Right ventricle myocardium inferior (tissue), 1 donor: Measurements from ENCODE around the gene EML3. TPM values are rescaled to one million over a fixed set of nuclear protein-coding genes. Genes with fewer than 3 reads are reported as not detected.
"Not testable (repeated sequence)": the region's sequence is repeated elsewhere in the genome, so short reads cannot be mapped to it uniquely, and the experiment has no call there.

Experiments used
- ATAC-seq: fragments of 200-7000 bp; cut with Tn5 transposase; one replicate; pipeline ENCODE4 v1.9.1; 2020; ENCODE audit warnings: mild to moderate bottlenecking, moderate library complexity
- DNase-seq: peaks from one replicate; pipeline ENCODE4 v3.0.0; 2021; ENCODE audit errors: missing footprints
- intact Hi-C: fragments of 100-400 bp; cut with DNase I; formaldehyde crosslinking; loops from one replicate; pipeline ENCODE4 v1.11.0; 2022
- total RNA-seq: library from RNA; stranded (reverse); fragmentation: NEBNext Ultra II Directional; extraction: Animal tissue kit (Norgen Biotek cat#: 25700); gene quantifications from one replicate; pipeline ENCODE4 v1.2.1, GENCODE V29; 2021
- donor health status: DM: no; HTN: yes; CAD: no; lungs with severe emphysema.

Gene EML3
- total RNA-seq, 1 donor from 2014 or later, result 16.4 TPM

DNA sequence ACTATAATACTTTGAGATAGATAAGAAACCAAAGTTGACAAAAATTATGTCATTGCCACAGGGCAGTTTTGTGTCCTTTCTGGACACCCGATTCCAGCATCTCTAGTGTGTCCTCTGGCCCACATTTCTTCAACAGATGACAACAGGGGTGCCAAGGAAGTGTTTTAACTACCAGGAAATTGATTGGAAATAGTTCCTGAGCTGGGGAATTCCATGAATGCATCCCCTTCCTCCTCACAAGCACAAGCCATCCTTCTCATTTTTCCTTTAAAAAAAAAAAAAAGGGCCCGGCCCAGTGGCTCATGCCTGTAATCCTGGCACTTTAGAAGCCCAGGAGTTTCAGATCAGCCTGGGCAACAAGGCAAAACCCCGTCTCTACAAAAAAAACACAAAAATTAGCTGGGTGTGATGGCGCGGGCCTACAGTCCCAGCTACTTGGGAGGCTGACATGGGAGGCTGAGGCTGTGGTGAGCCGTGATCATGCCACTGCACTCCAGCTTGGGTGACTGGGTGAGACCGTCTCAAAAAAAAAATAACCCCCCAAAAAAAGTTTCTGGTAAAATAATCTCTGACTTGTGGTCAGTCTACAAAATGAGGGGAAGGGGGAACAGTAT is 10.0 kb upstream of the EML3 start:
- DNase-seq (no peak), ATAC-seq (no peak)
- intact Hi-C loops, result loop anchor here (2.0 kb wide), 1 partner anchor 22 kb away; no protein-coding TSS in a partner anchor

DNA sequence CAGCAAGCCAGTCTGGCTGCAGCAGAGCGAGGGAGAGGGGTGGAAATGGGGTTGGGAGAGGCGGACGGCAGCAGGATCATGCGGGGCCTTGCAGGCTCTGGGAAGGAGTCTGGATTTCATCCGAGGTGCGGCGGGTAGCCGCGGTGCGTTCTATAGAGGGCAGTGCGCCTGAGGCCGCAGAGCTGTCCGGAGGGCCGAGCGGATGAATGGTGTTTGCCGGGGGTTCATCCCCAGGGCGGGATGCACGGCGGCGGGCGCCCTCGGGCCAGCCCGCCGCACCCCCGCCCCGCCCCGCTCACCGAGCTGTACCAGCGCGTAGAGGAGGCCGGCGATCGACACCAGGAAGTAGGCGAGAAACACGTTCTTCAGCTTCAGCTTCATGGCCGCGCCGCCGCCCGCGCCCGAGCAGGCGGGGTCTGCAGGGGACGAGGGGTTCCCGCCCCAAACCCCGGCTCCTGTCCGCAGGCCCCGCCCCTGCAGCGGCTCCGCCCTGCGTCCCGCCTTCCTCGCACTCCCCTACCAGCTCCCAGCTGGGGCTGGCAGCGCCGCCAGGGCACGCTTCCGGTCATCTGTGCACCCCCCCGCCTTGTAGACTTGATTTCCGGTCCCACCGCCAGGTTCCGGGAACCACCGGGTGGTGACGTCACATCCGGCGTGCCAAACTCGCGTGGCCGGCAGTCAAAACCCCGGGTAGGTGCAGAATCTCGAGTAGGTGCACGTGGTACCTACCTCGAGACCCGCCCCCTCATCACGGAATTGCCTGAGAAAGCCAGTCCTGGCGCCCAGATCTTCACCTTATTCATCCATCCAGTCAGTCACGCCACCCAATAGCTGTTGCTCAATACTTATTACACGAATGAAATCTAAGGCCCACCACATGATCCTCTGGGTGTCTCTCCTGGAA is 9.2 kb upstream of the EML3 start, which contains the start of gene B3GAT3:
Gene B3GAT3, minus strand, starts transcription at position 420 of the 904 bp plus-strand sequence. Its CDS starts 39 bp downstream, at position 381.
- ATAC-seq, result peak; percentile 99
- intact Hi-C loops, result loop anchor here (2.0 kb wide), 1 partner anchor 23 kb away; no protein-coding TSS in a partner anchor
- peak; percentile 99 for DNase-seq

DNA sequence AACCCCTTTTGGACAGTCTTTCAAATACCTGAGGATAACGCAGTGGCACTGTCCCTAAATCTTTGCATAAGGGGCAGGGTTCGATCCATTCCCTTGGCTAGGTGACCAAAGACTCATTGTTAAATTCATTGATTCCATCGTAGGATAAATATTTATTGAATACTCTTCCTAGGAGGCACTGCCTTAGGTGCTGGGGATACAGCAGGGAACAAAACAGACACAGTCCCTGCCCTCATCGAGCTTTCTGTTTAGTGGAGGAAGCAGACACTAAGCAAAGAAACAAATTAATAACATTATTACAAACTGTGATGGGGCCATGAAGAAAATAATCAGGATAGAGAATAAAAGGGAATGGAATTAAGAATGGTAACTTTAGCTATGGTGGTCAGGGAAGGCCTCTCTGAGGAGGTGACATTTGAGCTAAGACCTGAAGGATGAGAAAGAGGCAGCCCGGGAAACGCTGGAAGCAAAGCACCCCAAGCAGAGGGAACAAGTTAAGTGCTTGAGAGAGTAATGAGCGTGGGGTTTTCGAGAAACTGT is 8.5 kb upstream of the EML3 start:
- intact Hi-C loops, result no loop called here
- ATAC-seq (no peak), DNase-seq (no peak)

DNA sequence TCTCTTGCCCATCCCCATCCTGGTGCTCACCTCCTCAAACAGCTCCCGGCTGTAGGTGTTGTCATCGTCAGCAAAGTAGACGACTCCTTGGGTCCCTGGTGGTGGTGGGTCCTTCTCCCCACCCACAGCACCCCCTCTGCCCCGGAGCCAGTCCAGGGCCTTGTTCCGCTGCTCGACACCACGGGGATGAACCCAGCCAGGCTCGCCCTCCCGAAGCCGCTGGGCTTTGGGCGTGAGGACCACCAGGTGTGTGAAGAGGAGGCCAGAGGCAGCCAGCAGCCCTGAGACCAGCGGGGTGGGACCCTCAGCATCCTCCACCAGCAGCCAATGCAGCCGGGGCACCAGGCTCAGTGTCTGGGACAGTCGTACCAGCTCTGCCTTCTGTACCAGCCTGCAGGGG is 4.4 kb upstream of the EML3 start:
- ATAC-seq, intact Hi-C loops, DNase-seq: not testable (repeated sequence)

DNA sequence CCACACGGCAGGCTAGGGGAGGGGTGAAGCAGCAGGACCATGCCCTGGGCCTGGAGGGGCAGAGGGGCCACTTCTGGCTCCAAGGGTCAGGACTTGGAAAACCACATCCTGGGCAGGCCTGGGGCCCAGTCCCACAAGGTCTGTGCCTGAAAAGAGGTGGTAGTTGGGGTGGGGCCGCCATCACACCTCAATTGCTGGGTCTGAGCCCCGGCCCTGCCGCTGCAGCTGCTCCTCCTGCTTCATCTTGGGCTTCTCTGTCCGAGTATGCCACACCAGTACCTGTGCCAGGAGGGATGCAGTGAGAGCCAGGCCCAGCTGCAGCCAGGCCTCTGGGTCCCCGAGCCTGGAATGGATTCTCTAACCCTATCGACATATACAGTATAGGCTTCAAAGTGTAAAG is 2.9 kb upstream of the EML3 start:
- DNase-seq, result no peak
- ATAC-seq, result no peak
- intact Hi-C loops, result no loop called here

DNA sequence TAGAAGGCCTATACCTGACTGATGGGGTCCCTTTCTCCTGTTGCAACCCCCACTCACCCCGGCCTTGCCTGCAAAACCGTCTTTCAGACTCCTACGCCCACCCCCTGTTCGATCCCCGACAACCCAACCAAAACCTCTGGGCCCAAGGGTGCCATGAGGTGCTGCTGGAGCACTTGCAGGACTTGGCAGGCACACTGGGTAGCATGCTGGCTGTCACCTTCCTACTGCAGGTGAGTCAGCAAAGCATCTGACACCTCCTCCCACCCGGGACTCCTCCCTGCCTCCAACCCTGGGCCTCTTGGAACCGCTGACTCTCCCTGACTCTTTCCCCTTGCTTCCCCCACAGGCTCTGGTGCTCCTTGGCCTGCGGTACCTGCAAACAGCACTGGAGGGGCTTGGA is 1.7 kb upstream of the EML3 start:
- ATAC-seq (no peak), DNase-seq (no peak)
- intact Hi-C loops, result loop anchor here (5.0 kb wide), 1 partner anchor 48 kb away; no protein-coding TSS in a partner anchor

DNA sequence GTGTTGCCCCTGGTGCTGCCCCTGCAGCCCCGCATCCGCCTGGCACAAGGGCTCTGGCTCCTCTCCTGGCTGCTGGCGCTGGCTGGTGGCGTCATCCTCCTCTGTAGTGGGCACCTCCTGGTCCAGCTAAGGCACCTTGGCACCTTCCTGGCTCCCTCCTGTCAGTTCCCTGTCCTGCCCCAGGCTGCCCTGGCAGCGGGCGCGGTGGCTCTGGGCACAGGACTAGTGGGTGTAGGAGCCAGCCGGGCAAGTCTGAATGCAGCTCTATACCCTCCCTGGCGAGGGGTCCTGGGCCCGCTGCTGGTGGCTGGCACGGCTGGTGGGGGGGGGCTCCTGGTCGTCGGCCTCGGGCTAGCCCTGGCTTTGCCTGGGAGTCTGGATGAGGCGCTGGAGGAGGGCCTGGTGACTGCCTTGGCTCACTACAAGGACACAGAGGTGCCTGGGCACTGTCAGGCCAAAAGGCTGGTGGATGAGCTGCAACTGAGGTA is 760 bp upstream of the EML3 start:
- ATAC-seq (no peak), DNase-seq (no peak)
- intact Hi-C loops, result loop anchor here (5.0 kb wide), 1 partner anchor 49 kb away; no protein-coding TSS in a partner anchor

DNA sequence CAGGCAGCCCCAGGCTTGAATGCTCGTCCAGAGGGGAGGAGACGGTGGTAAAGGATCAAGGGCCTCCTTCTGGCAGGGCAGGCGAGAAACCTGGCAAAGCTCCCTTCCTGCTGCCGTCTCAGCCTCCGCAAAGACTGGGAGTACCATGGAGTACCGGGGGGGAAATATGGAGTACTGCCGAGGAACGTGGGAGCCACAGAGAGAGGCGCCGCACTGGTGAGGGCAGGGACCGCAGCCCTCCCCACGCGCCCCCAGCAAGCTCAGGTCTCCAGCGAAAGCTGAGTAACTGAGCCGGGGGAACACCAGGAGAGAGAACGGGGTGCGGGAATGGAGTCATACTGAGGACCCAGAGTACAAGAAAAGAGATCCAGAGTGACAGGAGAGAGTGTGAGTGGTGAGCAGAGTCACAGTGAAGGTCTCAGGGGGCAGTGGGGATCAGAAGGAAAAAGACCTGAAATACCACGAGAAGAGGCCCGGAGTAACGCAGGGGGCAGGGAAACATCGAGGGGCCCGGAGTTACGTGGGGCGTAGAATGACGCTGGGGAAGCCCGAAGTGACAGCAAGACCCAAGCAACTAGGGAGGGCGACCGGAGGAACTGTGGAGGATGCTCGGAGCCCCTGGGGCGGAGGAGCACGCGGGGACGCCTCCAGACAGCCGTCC is 740 bp downstream of the EML3 start:
- no peak for DNase-seq
- intact Hi-C loops, result loop anchor here (5.0 kb wide), 1 partner anchor 50 kb away; no protein-coding TSS in a partner anchor
- peak; percentile 11 for ATAC-seq

DNA sequence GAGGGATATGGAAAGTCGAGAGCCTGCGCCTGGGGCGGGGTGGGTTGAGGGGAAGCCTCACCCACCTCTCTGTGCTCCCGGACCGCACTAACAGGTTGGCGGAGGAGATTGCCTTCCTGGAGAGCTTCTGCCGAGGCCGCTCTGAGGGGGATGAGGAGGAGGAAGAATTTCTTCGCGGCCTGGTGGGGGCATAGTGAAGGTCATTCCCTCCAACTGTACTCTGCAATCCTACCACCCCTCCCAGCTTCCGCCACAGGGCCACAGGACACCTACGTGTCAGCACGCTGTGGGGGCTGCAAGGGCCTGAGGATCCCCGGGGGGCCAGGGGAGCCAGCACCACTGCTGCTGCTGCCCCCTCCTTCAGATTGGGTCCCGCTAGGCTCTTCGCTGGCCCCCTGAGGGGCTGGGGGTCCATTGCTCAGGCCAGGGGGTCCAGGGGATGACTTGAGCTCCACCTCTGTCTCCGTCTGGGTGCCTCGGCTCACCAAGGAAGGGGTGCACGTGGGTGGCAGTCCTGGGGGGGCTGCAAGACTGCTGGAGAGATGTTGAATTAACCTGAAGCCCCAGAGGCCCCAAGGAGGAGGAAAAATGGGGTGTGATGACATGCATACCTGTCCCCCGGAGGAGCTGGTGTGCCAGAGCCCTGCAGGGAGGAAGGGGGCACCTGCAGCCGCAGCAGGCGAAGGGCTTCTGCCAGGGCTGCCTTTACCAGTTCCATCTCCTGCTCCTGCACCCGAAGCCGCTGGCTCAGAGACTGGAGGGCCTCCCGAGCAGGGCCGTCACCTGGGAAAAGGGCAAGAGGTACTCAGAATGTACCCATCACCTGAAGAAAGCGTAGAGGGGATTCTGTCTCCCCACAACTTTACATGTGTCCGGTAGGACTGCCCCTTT is 1.5 kb downstream of the EML3 start:
- ATAC-seq, result no peak
- intact Hi-C loops, result loop anchor here (5.0 kb wide), 1 partner anchor 51 kb away; no protein-coding TSS in a partner anchor

DNA sequence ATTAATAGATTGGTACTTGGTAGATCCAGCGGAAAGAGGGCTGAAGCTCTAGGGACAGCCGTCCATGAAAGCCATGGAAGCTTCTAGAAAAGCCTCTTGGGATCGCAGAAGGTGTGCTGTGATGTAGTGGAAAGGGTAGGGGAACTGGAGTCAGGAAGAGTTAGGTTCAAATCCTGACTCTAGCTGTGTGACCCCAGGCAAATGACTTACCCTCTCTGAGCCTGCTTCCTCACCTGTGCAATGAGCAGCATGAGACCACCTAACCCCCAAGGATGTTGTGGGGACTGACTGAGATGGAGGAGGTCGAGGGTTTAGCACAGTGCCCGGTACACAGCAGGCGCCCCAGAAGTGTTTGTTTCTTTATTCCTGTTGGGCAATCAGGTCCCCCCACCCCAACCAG is 2.2 kb downstream of the EML3 start:
- intact Hi-C loops, result loop anchor here (5.0 kb wide), 1 partner anchor 52 kb away; no protein-coding TSS in a partner anchor
- ATAC-seq (no peak), DNase-seq (no peak)

More for the DNA sequence above, 1.5 kb downstream of the EML3 start:
- no peak for DNase-seq

DNA sequence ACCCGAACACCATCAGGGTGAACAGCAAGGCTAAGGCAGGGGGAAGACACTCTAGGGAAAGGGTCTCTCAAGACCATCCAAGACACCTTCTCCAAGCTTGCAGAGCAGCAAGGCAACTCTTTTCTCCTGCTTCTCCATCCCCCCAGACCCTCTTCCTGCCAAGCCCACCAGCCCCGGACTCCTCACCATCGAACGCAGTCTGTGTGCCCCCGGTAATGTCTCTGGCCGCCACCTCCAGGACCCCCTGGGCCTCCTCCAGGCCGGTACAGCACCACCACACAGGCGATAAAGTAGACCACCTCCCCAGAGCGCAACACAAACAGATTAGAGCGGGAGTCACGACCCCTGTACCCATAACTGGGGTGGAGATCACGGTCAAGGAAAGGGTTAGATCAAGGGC is 3.8 kb downstream of the EML3 start:
- ATAC-seq, result no peak
- intact Hi-C loops, result no loop called here
- DNase-seq, result no peak

DNA sequence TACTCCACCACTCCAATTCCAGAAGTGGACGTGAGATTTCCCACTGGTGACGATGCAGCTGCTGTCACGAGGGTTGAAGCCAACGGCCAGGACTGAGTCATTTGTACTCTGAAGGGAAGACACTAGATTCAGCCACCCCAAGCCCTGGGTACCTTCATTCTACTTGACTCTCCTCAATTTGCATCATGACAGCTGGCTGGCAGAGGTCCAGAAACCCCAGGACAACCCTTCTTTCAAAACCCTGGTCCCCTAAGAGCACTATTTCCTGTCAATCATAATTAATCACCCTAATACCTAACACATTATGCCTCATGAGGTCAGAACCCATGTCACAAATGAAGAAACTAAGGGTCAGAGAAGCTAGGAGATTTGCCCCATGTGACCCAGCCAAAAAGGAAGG is 4.9 kb downstream of the EML3 start:
- ATAC-seq (no peak), DNase-seq (no peak)
- intact Hi-C loops, result no loop called here

DNA sequence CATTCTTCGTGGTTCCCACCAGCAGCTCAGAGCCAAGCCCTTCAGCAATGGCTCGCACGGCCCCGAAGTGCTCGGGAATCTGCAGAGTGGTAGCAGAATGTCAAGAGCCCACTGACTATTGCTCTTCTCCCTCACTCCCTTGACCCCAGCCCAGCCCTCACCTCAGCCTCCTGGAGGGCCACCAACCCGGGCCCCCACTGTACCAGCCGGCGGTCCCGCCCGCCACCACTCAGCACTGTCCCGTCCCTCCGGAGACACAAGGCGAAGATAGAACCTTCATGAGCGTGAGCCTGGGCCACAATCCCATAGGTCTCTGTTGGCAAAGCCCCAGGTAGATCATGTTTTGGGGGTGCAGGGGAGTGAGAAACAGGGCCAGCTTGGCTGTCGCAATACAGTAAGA is 6.7 kb downstream of the EML3 start:
- intact Hi-C loops, result no loop called here
- DNase-seq, result no peak
- no peak for ATAC-seq

DNA sequence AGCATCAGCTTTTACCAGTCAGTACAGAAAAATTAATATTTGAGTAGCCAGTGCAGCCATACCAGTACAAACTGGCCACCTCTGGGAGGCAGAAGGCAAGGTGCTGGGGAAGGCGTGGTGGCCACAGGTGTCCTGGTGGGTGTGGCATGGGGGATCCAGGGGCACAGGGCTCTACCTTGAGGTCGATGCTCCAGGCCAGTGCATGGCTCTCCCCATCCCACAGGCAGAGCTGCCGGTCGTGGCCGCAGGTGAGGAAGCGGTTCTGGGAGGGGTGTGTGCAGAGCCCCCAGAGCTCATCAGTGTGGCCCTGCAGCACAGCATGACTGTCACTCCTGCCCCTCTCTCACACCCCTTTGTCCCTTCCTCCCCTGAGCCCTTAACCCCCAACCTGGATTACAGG is 7.1 kb downstream of the EML3 start:
- intact Hi-C loops, result no loop called here
- ATAC-seq (no peak), DNase-seq (no peak)

DNA sequence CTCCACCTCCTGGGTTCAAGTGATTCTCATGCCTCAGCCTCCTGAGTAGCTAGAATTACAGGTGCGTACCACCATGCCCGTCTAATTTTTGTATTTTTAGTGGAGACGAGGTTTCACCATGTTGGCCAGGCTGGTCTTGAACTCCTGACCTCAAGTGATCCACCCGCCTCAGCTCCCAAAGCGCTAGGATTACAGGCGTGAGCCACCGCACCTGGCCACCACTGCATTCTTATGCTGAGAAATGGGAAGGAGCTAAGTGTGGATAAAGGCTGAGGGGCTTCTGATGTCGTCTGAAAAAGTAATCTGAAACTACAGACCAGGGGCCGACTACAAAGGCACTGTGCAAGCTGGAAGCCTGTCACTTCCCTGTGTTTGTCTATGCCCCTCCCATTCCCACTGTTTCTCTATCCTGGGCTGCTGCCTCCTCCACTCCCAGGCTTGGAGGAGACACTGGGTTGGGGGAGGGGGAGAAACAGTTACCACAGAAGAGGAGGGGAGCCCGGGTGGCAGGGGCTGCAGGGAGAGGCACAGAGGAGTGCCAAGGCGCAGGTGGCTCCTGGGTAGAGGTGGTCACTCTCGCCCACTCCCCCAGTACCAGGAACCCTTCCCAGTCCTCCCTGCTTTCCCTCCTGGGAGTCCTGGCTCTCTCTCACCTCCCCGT is 8.0 kb downstream of the EML3 start:
- ATAC-seq (no peak), DNase-seq (no peak)
- intact Hi-C loops, result no loop called here

DNA sequence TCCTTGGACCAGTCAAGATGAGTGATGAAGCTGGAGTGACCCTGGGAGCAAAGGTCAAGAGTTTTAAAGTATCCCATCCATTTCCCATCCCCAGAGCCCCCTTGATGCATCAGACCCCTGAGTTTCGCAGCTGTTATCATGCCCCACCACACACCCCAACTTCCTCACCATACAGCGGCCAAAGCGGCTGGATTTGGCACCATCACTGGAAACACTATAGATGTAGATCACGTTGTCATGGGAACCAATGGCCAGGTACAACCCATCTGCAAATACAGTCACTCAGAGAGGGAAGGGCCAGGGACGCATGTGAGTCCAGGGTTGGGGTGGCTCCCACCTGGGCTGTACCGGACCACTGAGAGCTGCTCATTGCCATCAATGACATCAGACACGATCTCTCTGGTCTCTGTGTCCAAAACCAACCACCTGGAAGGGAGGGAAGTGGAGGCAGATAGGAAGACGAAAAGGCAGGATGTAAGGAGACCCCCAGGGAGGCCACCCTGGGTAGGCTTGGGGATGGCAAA is 8.7 kb downstream of the EML3 start:
- no peak for DNase-seq
- intact Hi-C loops, result no loop called here

DNA sequence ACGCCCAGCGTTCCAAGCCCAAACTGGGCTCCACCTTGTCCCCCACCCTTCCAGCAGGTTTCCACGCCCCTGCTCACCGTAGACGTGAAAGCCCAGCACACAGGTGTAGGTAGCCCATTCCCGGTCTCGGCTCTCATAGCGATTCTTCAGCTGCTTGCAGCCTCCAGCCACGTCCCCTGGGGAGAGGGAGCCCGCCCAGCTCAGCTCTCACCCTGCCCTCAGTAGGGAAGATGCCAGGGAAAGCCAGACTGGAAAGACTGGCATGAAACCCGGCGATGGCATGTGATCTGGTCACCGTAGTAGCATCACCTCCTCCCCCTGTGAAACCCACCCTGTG is 9.5 kb downstream of the EML3 start:
- ATAC-seq, result no peak
- intact Hi-C loops, result no loop called here
- DNase-seq, result no peak

More for the DNA sequence above, 8.7 kb downstream of the EML3 start:
- ATAC-seq, result no peak
